Raji (cell line): Measurements from ENCODE around the gene MORN1.

Experiments
- POLR2A ChIP-seq: IDR thresholded peaks from 2 replicates; pipeline ENCODE4 v1.6.1; 2011; ENCODE audit warnings: low read depth, low read length, control low read depth; ENCODE audit not compliant: insufficient read depth

Gene MORN1

DNA sequence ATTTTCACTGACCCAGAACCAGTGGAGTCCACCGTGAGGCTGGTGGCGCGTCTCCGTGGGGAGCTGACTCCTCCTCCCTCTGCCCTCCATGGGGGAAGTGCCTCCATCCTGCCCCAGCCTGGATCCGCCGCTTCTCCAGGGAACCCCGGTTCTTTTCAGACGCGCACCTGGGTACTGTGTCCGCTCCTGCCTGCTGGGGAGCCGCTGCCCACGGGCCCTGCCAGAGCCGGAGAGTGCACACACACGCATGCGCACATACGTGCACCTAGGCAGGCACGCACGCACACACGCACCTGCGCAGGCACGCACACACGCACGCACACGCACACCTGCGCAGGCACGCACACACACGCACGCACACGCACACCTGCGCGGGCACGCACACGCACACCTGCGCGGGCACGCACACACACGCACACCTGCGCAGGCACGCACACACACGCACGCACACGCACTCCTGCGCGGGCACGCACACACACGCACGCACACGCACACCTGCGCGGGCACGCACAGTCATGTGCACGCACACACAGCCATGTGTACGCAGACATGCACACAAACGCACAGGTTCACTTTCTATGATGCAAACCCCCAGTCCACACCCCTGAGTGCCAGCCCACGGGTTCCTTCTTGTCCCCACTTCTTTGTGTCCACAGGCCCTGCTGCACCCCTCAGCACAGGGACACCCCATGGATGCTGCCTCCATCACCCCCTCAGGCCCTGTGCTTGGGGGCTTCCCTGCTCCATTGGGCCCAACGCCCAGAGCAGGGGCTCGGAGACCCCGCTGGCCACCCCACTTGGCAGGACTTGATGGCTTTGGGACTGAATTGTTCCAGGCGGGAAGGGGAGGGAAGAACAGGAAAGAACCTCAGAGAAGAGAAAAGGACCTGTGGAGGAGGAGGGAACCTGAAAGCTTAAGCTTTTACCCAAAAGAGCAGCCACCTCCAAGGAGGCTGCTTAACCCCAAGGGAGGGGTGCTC, 42.7 kb downstream of the MORN1 start:
- TF ChIP-seq POLR2A, result no peak

DNA sequence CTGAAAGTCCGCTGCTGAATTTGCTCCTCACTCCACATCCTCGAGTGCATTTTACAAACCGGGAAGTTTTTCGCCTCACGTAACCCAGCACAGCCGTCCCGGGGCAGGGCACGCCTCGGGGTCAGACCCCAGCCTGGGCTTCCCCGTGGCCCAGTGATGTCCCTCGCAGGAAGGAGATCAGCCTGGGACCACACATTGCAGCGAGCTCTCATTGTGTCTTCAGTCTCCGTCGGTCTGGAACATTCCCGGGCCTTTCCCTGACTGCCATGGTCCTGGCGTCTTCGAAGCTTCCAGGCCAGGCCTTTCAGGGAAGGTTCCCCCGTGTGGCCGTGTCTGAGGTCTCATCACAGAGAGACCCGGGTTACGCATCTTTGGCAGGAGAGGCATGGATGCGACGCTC, 43.5 kb downstream of the MORN1 start:
- no peak for TF ChIP-seq POLR2A

DNA sequence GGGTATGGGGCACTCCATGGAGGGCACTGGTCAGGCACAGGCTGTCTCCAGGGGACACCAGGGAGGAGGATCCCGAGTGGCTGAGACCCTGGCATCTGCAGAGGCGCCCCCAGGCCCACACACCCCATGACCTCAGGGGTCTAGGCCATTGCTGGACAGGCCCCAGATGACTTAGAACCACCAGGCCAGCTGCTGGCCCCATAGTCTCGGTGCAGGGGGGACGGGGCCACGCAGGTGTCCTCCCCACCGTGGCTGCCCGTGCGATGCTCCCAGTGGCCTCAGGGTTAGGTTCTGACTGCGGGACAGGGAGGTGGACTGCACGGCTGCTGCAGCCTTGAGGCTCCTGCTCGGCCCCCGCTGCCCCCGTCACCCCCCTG, 44.0 kb downstream of the MORN1 start:
- TF ChIP-seq POLR2A, result no peak

DNA sequence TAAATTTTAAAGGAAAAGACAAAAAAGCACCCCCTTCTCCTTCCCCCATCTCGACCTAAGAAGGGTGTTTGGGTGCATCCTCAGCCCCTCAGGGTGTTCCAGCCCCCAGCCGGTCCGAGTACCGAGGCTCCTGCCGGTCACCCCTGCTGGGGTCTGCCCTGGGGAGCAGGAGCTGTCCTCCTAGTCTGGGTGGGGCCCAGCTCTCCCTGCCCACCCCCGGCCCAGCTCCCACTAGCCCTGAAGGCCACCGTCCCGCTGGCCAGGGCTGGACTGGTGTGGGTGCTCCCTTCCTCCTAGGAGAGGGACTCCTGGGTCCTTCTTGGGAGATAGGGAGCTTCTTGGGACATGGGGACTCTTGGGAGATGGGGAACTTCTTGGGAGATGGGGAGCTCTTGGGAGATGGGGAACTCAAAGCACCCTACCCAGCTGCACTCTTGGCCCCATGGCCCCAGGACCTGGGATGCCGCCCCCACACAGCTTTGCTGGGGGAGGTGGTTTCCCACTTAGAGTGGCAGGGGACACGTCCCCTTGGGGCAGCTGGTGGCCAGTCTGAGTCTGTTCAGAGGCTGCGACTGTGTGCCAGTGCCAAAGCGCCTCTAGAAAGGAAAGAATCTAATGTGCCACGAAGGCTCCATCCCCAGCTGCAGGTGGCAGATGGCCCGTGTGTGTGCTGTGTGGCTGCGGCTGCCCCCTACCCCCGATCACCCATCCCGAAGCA, 44.5 kb downstream of the MORN1 start:
- no peak for TF ChIP-seq POLR2A

DNA sequence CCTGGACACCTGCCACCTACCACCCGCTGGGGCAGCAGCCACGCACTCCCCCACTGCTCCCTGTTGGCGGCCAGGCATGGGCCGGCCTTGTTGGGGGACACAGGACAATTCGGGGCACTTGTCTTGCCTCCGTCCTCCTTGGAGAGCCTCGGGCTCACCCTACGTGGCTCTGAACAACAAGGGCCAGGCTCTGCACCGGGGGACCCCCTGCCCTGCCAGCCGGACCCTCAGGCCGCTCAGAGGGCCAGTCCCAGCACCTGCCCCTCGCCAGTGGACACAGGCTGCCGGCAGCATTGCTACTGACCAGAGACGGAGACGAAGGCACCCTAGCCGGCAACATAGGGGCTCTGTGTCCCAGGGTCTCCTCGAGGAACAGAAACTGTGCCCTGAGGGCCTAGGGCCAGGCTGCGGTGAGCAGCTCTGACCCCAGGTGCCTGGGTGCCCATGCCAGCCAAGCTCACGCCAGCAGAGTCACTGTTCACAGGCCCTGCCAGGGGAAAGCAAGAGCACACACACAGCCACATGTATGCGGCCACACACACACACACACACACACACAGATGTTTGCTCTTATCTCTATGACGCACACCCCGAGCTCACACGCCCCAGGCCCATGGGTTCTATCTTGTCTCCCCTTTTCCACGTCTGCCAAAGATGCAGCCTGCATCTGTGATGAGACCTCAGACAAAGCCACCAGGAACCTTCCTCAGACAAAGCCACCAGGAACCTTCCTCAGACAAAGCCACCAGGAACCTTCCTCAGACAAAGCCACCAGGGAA, 45.9 kb downstream of the MORN1 start:
- TF ChIP-seq POLR2A, result no peak

DNA sequence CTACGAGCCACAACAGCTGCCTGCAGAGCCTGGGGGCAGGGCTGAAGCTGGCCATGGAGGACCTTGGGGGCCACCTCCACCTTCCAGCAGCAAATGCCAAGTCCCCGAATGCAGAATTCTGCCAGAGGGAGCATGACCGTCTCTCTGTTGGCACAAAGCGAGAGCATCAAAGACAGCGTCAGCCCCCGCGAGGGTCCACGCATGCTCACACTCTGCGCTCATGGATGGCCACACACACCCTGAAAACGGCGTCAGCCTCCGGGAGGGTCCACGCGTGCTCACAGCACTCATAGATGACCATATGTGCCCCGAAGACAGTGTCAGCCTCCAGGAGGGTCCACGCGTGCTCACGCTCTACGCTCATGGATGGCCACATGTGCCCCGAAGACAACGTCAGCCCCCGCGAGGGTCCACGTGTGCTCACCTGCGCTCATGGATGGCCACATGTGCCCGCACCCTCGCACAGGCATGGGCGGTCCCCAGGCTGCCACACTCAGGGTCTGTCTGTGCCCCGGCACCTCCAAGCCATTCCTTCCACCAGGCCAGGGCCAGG, 46.5 kb downstream of the MORN1 start:
- TF ChIP-seq POLR2A, result no peak

DNA sequence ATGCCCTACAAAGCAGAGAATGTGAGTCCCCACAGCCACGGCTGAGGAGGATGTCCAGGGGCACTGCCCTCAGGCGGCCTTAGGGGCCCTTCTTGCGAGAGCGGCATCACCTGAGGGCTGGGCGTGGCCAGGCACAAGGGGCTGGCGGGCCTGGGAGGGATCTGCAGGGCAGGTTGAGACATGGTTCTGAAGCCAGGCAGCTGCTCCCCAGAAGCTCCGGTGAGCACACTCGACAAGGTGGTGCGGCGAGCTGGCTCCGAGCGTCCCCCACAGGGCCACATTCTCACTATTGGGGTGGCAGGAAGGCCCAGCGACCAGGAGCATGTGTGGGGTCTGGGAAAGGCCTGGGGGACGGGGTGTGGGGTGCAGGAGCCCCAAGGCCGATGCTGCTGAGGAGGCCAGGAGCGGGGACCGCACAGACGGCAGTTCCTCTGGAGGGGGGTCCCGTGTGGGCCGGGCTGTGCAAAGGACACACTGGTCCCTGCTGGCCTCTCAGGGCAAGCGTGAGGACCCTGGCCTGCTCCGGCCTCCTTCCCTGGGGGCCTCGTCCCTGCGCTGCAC, 47.2 kb downstream of the MORN1 start:
- TF ChIP-seq POLR2A, result no peak

DNA sequence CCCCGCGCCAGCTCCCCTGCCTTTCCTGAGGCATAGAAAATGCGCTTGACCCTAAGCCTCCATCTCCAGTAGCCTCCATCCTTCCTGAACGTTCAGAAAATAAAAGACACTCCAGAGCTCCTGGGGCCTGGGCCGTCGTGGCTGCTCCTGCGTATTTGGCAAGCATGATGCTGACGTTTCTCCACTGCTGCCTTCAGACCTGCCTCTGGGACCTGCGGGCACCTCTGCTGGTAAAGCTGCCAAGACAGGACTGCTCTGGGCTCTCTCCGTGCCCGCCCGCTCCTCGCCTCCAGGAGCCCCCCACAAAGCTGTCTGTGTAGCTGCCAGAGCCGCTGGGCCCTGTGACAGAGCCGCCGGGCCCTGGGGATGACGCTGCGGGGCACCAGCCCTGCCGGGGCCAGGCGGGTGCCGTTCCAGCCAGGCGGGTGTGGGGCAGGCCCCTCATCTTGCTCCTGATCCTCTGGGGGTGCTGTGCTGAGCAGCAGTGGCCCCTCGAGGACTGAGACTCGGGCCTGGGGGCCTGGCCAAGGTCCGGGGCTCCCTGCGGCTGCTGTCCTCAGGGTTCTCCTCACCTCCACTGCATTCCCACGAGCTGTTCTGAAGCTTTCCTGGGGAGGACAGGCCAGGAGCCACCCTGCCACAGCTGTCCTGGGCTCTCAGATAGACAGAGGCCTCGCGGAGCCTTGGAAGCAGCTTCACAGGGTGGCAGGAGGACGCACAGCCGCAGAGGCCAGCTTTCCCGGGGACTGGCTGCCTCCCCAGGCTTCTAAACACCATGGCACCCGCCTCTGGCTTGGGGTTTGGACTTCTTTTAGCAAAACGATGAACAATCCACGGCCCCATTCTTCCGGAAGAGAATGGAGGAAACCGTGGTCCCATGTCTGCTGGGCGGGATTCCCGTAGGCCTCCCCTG, 48.1 kb downstream of the MORN1 start:
- no peak for TF ChIP-seq POLR2A

DNA sequence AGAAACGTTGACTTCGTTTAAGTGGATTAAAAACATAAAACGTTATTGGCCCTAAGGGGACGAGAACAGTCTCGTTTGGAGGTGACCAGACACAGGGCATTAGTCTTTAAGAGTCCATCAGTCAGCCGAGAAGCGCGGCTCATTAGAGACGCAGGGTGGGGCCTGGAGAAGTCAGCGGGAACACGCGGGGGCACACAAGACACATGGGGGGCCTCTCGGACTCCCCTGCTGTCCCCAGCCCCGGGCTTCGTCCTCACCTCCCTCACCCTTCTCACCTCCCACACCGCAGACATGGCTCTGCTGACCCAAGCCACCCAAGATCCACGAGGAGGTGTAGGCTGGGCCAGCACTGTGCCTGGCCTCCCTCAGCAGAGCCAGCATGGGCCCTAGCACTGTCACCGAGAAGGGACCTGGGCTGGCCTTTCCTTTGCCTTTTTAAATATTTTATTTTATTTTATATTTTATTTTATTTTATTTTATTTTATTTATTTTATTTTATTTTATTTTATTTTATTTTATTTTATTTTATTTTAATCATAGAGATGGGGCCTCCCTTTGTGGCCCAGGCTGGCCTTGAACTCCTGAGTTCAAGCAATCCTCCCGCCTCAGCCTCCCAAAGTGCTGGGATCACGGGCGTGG, 48.9 kb downstream of the MORN1 start:
- TF ChIP-seq POLR2A, result no peak

DNA sequence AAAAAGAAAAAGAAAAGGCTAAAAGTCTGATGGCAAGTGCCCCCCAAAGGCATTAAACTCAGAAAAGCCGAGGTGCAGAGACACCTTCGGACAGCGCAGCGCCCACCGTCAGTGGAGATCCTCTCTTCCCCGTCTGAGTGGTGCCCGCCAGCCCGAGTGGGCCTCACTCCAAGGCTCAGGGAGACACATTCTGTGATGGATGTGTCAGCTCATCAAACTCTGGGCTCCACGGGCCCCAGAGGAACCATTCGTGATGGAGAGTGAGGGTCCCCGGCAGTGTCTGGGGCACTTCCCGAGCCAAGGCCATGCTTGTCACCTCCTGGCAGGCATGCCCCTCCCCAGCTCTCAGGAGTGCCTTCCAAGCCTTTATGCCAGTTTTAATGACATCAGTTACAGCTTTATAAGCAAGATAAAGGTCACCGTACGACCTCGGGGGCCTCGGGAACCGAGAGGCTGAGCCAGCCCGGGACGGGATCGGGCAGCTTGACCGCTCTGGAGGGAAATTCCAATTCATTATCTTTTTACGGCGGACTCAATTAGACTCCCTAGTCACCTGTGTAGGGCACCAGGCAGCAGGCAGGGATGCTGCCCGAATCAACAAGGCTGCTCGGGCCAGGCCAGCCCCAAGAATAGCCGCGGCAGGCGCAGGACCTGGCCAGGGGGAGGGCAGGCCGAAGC, 49.5 kb downstream of the MORN1 start:
- no peak for TF ChIP-seq POLR2A

DNA sequence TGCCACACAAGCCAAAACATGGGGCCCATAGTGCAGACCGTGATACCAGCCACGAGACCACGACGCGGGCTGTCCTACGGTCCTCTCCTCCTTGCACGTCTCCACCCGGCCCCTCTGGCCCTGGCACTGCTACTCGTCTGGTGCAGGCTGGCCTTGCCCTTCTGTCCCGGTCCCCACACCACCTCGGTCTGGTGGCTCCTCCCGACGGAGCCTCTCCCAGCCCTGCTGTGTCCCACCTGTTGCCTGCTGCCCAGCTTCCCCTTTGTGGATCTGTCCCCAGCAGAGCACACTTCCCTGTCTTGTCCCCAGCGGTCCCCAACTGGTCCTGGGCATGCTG, 50.5 kb downstream of the MORN1 start:
- no peak for TF ChIP-seq POLR2A

DNA sequence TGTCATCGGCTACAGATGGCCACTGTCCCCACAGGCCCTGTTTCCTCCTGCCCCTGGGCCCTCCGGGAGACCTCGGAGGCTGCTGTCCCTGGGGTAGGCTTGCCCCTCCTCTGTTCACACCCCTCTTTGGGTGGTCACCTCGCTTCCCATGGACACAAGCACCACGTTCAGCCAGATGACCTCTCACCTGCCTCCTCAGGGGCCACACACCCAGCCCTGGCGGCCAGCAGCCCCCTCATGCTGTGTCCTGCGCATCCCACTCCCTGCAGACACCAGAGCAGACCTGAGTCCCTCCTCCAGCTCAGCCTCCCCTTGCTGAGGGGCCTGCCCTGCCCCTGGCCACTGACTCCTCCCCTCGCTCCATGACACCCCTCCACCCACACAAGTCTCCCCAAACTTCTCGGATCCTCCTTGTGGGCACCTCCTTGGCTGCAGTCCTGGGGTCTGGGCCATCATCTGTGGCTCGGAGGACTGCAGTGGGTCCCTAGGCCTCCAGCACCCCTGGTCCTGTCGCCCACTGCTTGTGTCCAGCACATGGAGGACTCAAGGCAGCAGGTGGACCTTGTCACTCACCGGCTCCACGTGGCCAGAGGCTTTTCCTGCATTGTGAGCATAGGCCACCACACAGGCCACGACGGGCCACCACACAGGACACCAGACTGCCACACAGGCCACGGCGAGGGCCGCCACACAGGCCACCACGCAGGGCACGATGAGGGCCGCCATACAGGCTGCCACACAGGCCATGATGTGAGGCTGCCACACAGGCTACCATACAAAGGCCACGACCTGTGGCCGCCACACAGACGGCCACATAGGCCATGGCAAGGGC, 51.1 kb downstream of the MORN1 start:
- TF ChIP-seq POLR2A, result no peak
